K562 (cell line): ENCODE results near the gene TCTN3. TPM values are rescaled to one million over a fixed set of nuclear protein-coding genes. Genes with fewer than 3 reads are reported as not detected.

Source experiments
- ATAC-seq: fragments of 200-7000 bp; cut with Tn5 transposase; 3 replicates; pipeline ENCODE4 v1.9.1; 2020; ENCODE audit warnings: moderate library complexity
- BruUV-seq: library from RNA; stranded (reverse); fragments of 400-500 nt; replicated peaks from 2 replicates; lab custom pipeline; 2021; lab: Mats Ljungman, UMichigan
- CTCF ChIA-PET: fragments of 300-600 bp; formaldehyde crosslinking; extraction: SDS; loops from one replicate; lab custom pipeline; 2021; ENCODE audit warnings: low intra/inter-chr PET ratio; lab: Yijun Ruan, JAX
- POLR2A ChIA-PET: fragments of 300-600, 350-650 bp; sonication (Branson Sonifier 250); formaldehyde crosslinking; extraction: SDS; loops from one replicate; lab custom pipeline; 2021; ENCODE audit warnings: antibody characterized with exemption, inconsistent platforms; lab: Yijun Ruan, JAX
- DNase-seq, 4 experiments: peaks; one replicate each; pipeline versions ENCODE4 v3.0.0 to v3.0.0-alpha.2; 2011 to 2018; ENCODE audit warnings: low spot score in 3 of 4, mixed read lengths in 3 of 4; ENCODE audit errors: extremely low read depth in 1 of 4
- FAIRE-seq: peaks from 2 replicates; lab custom pipeline; 2011; peaks lifted over from hg19 to GRCh38; lab: Jason Lieb, UNC
- H2AFZ ChIP-seq: 2 replicates; pipeline ENCODE4 v1.6.0; 2011; ENCODE audit warnings: low read depth, low read length, control low read depth, inconsistent platforms
- H3K27ac ChIP-seq: fragments of 200-600 bp; 3 replicates; pipeline ENCODE4 v1.8.0; 2011; ENCODE audit warnings: low read depth, mild to moderate bottlenecking, control low read depth, inconsistent platforms, low read length, moderate library complexity, mixed read lengths; ENCODE audit errors: extremely low read depth
- H3K27me3 ChIP-seq, 2 experiments: fragments of 300-600 bp in 1 of 2; 2 replicates in 1 of 2; 3 replicates in 1 of 2; pipeline versions ENCODE4 v1.6.0 to v1.8.0; 2011; ENCODE audit warnings: inconsistent platforms in 2 of 2, low read length in 2 of 2, mild to moderate bottlenecking in 1 of 2, mixed read lengths in 1 of 2, moderate library complexity in 1 of 2; ENCODE audit not compliant: control insufficient read depth in 2 of 2, insufficient read depth in 2 of 2
- H3K36me3 ChIP-seq: fragments of 300-600 bp; 3 replicates; pipeline ENCODE4 v1.8.0; 2011; ENCODE audit warnings: mild to moderate bottlenecking, low read length, inconsistent platforms; ENCODE audit not compliant: control insufficient read depth, insufficient read depth
- H3K4me1 ChIP-seq, 2 experiments: fragments of 200-600 bp in 1 of 2; replicated peaks in 1 of 2; 2 replicates in 1 of 2; 3 replicates in 1 of 2; pipeline versions ENCODE4 v1.5.1 to v1.8.0; 2011; ENCODE audit warnings: inconsistent platforms in 2 of 2, low read length in 2 of 2, mild to moderate bottlenecking in 1 of 2, mixed read lengths in 1 of 2, moderate library complexity in 1 of 2; ENCODE audit not compliant: control insufficient read depth in 2 of 2, insufficient read depth in 2 of 2
- H3K4me2 ChIP-seq: 2 replicates; pipeline ENCODE4 v1.6.1; 2011; ENCODE audit warnings: low read length, control low read depth, inconsistent platforms, mixed read lengths; ENCODE audit not compliant: insufficient read depth
- H3K4me3 ChIP-seq: fragments of 200-600 bp; sonication (generic), shearing (Covaris generic); 2 replicates; pipeline ENCODE4 v1.5.1; 2016; ENCODE audit warnings: control low read depth, inconsistent platforms
- H3K79me2 ChIP-seq: fragments of 200-600 bp; 3 replicates; pipeline ENCODE4 v1.8.0; 2011; ENCODE audit warnings: low read length, inconsistent platforms; ENCODE audit not compliant: control insufficient read depth, insufficient read depth
- H3K9ac ChIP-seq, 2 experiments: 2 replicates each; pipeline versions ENCODE4 v1.6.0 to v1.6.1; 2011; ENCODE audit warnings: low read depth in 2 of 2, low read length in 2 of 2, control low read depth in 1 of 2, inconsistent platforms in 1 of 2, mild to moderate bottlenecking in 1 of 2, mixed read lengths in 1 of 2; ENCODE audit not compliant: insufficient read depth in 1 of 2
- H3K9me1 ChIP-seq: one replicate; pipeline ENCODE4 v1.6.0; 2011; ENCODE audit warnings: inconsistent platforms, mild to moderate bottlenecking, low read length, moderate library complexity; ENCODE audit not compliant: control insufficient read depth, insufficient read depth
- H3K9me3 ChIP-seq: replicated peaks from 2 replicates; pipeline ENCODE4 v1.5.1; 2011; ENCODE audit warnings: low read depth, low read length, inconsistent platforms; ENCODE audit not compliant: control insufficient read depth, insufficient read depth
- H4K20me1 ChIP-seq: replicated peaks from 2 replicates; pipeline ENCODE4 v1.6.1; 2011; ENCODE audit warnings: low read length, inconsistent platforms, mixed read lengths; ENCODE audit not compliant: control insufficient read depth, insufficient read depth
- CTBP1 ChIP-seq: fragments of 450-650 bp; IDR thresholded peaks from 2 replicates; pipeline ENCODE4 v1.6.1; 2016; ENCODE audit warnings: borderline replicate concordance
- E2F5 ChIP-seq: sonication (generic); formaldehyde crosslinking; IDR thresholded peaks from 2 replicates; pipeline ENCODE4 v1.8.0; 2022; ENCODE audit warnings: mild to moderate bottlenecking, missing genetic modification reagents
- IRF9 ChIP-seq: fragments of 450-650 bp; IDR thresholded peaks from 2 replicates; pipeline ENCODE4 v1.6.1; 2016; ENCODE audit warnings: missing biosample characterization, missing genetic modification characterization
- LCOR ChIP-seq: sonication (generic); formaldehyde crosslinking; IDR thresholded peaks from 2 replicates; pipeline ENCODE4 v1.8.0; 2022; ENCODE audit warnings: mild to moderate bottlenecking, missing genetic modification reagents
- NR2F6 ChIP-seq: fragments of 450-650 bp; formaldehyde crosslinking; IDR thresholded peaks from 2 replicates; pipeline ENCODE4 v1.4.0; 2020; ENCODE audit warnings: mild to moderate bottlenecking
- PHTF2 ChIP-seq: fragments of 250-450 bp; sonication (Bioruptor Pico); IDR thresholded peaks from 2 replicates; pipeline ENCODE4 v1.5.0; 2021; ENCODE audit warnings: mild to moderate bottlenecking
- SNIP1 ChIP-seq: fragments of 450-650 bp; IDR thresholded peaks from 2 replicates; pipeline ENCODE4 v1.7.1; 2017; ENCODE audit warnings: low read depth, mild to moderate bottlenecking
- TCF15 ChIP-seq: fragments of 250-450 bp; sonication (Bioruptor Pico); IDR thresholded peaks from 2 replicates; pipeline ENCODE4 v1.8.0; 2022; ENCODE audit warnings: moderate library complexity, mild to moderate bottlenecking, inconsistent platforms
- TRIM25 ChIP-seq: fragments of 450-650 bp; IDR thresholded peaks from 2 replicates; pipeline ENCODE4 v1.7.0; 2016; ENCODE audit warnings: borderline replicate concordance
- ZBED1 ChIP-seq: IDR thresholded peaks from 2 replicates; pipeline ENCODE4 v1.6.1; 2014
- ZBTB43 ChIP-seq: sonication (generic); formaldehyde crosslinking; IDR thresholded peaks from 2 replicates; pipeline ENCODE4 v1.8.0; 2023; ENCODE audit warnings: mild to moderate bottlenecking, missing genetic modification reagents
- ZNF57 ChIP-seq: fragments of 450-650 bp; formaldehyde crosslinking; IDR thresholded peaks from 2 replicates; pipeline ENCODE4 v1.4.0; 2020; ENCODE audit warnings: mild to moderate bottlenecking, moderate library complexity
- WGBS: fragments of 100-300 bp; shearing (Covaris generic); methylation state at CpG from one replicate; pipeline ENCODE4 v1.1.6; 2016; ENCODE audit warnings: low coverage, mixed read lengths; ENCODE audit not compliant: insufficient coverage; ENCODE audit errors: missing lambda C conversion rate; 5-methylcytosine and 5-hydroxymethylcytosine counted together
- in situ Hi-C: fragments of 300-500 bp; cut with MboI; formaldehyde crosslinking; loops from 4 replicates; pipeline ENCODE4 v1.15.0; 2018; ENCODE audit warnings: inconsistent platforms, mixed read lengths
- intact Hi-C: fragments of 100-400 bp; cut with micrococcal nuclease; formaldehyde crosslinking; loops from 2 replicates; pipeline ENCODE4 v1.14.2; 2022
- polyA plus RNA-seq, 8 experiments: library from polyadenylated mRNA; depleted of rRNA in 4 of 8; stranded (reverse) in 5 of 8; unstranded in 3 of 8; fragments of >200 nt; fragmentation: Nextera tagmentation in 2 of 8; fragmentation: Illumina TruSeq in 1 of 8; extraction: Ambion mirVana in 2 of 8; extraction: Trizol in 1 of 8; gene quantifications; 2 replicates each; pipeline versions ENCODE4 v1.2.1 to v1.2.3, GENCODE V29; 2011 to 2014; ENCODE audit warnings: inconsistent platforms in 1 of 8, missing spikeins in 1 of 8
- total RNA-seq, 7 experiments: library from RNA; depleted of rRNA in 6 of 7; stranded (reverse); fragments of >200 nt in 6 of 7; fragmentation: Illumina TruSeq in 2 of 7; extraction: Trizol in 2 of 7; gene quantifications; 2 replicates each; pipeline versions ENCODE4 v1.2.1 to v1.2.3, GENCODE V29; 2011 to 2021; ENCODE audit warnings: low replicate concordance in 1 of 7

The TCTN3 gene
- total and polyA plus RNA-seq, 9 of the 15 experiments (the other 6 are each of a cell fraction or from before 2014, with no cell fraction given) = 10.4 to 25.8 (median 16.3) TPM

GRCh38 chr10:95691281-95691680 lies 2.4 kb downstream of the TCTN3 start:
- Histone ChIP-seq H3K9me1 (no peaks in the 10 kb centered on the region), H3K36me3 (peaks cover 58% of the 10 kb centered on the region; the same call in 2 of the 3 replicates), H3K4me2 (no peak overlapping the region), H3K79me2 (peaks cover 22% of the 10 kb centered on the region)
- no peak for ATAC-seq
- POLR2A ChIA-PET = no interaction called here
- intact Hi-C loops = loop anchor here (5.0 kb wide), 1 partner anchor 51 kb away; no protein-coding TSS in a partner anchor
- CTCF ChIA-PET = no interaction called here
- WGBS = 38% methylated on average over 2 of the region's 2 CpGs
- TF ChIP-seq NR2F6 (CRISPR knock-in tag) = no peak
- no peak for TF ChIP-seq TCF15 (CRISPR knock-in tag)
- no peak for TF ChIP-seq TRIM25
- no peak for TF ChIP-seq ZBED1
- no peak for TF ChIP-seq SNIP1
- no peak for TF ChIP-seq ZBTB43 (CRISPR knock-in tag)
- no peak for TF ChIP-seq ZNF57 (CRISPR knock-in tag)
- no peak for TF ChIP-seq E2F5 (CRISPR knock-in tag)
- TF ChIP-seq LCOR = no peak
- no peak for TF ChIP-seq CTBP1
- TF ChIP-seq PHTF2 (CRISPR knock-in tag) = no peak
- no peak for TF ChIP-seq IRF9
- TF ChIP-seq, all 486 proteins: peak for 0
- H2AFZ ChIP-seq = no peak overlapping the region
- H3K4me3 ChIP-seq = no peak overlapping the region
- in situ Hi-C loops = loop anchor here (5.0 kb wide), 1 partner anchor 156 kb away; no protein-coding TSS in a partner anchor
- DNase-seq (no peak), FAIRE-seq (no peak)
- no peak overlapping the region for H3K27ac ChIP-seq
- H3K9ac ChIP-seq = no peak overlapping the region
- H3K27me3 ChIP-seq = no peaks in the 10 kb centered on the region
- no peaks in the 10 kb centered on the region for H3K9me3 ChIP-seq
- H3K4me1 ChIP-seq = peaks cover 0 to 2% of the 10 kb centered on the region in 2 experiments; a peak in 2 of 5 replicates
- no TSS peak for BruUV-seq
- H4K20me1 ChIP-seq = no peaks in the 10 kb centered on the region
